ENCODE results near the gene GRAMD4.

Gene GRAMD4, protein sequence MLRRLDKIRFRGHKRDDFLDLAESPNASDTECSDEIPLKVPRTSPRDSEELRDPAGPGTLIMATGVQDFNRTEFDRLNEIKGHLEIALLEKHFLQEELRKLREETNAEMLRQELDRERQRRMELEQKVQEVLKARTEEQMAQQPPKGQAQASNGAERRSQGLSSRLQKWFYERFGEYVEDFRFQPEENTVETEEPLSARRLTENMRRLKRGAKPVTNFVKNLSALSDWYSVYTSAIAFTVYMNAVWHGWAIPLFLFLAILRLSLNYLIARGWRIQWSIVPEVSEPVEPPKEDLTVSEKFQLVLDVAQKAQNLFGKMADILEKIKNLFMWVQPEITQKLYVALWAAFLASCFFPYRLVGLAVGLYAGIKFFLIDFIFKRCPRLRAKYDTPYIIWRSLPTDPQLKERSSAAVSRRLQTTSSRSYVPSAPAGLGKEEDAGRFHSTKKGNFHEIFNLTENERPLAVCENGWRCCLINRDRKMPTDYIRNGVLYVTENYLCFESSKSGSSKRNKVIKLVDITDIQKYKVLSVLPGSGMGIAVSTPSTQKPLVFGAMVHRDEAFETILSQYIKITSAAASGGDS

DNA sequence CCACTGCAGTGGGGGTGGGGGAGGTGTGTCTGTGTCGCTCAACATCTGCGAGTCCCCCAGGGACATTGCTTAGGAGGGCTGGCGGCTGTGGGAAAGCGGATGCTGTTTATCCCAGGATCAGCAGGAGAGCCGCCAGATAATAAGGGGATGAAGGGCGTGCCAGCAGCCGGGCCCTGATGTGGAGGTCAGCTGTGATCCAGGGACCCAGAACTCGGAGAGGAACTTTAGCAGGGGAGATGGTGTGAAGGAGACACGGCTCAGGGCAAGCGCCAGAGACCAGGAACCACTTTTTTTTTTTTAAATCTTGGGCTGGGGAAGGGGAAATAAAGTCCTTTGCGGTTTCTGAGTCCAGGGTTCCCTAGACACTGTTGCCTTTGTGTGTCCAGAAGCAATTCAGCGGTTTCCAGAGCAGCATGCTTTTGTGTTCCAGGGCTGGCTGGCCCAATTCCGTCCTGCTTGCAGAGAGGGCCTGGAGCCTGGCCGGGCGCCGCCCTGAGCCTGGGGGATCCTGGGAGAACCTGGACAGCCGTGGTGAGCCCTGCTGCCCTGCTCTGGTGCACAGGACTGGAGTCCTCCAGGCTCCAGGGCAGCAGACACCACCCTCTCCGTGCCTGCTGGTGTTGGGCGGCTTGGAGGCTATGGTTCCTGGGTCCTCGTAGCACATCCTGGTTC, at the start of gene GRAMD4:
Gene GRAMD4 (plus strand): TSS at position 557 of the 672 bp plus-strand sequence. CDS start 6,414 bp downstream, outside the sequence.
- H3K36me3 ChIP-seq (replicated peaks; ENCODE audit: insufficient read depth, low read length) = no peaks in the 10 kb centered on the region
- H4K20me1 ChIP-seq (ENCODE audit: insufficient read depth, low read length) = no peaks in the 10 kb centered on the region
- H3K79me2 ChIP-seq (ENCODE audit: low read length) = no peaks in the 10 kb centered on the region
- H2AFZ ChIP-seq (ENCODE audit: low read length) = no peak within 1 kb of the TSS
- no peak within 1 kb of the TSS for H3K27ac ChIP-seq (ENCODE audit: low read length)
- no peak within 1 kb of the TSS for H3K9ac ChIP-seq (ENCODE audit: low read length)
- no peaks in the 10 kb centered on the region for H3K9me3 ChIP-seq (replicated peaks; ENCODE audit: insufficient read depth, low read length)
- H3K4me2 ChIP-seq (ENCODE audit: low read depth, low read length) = no peak within 1 kb of the TSS
- no peak within 1 kb of the TSS for H3K4me3 ChIP-seq (ENCODE audit: low read length)
- DNase-seq = no peak
- no peak for TF ChIP-seq EZH2phosphoT487 (IDR thresholded peaks at IDR 0.05; ENCODE audit: low read length)
- TF ChIP-seq, protein P1, sequence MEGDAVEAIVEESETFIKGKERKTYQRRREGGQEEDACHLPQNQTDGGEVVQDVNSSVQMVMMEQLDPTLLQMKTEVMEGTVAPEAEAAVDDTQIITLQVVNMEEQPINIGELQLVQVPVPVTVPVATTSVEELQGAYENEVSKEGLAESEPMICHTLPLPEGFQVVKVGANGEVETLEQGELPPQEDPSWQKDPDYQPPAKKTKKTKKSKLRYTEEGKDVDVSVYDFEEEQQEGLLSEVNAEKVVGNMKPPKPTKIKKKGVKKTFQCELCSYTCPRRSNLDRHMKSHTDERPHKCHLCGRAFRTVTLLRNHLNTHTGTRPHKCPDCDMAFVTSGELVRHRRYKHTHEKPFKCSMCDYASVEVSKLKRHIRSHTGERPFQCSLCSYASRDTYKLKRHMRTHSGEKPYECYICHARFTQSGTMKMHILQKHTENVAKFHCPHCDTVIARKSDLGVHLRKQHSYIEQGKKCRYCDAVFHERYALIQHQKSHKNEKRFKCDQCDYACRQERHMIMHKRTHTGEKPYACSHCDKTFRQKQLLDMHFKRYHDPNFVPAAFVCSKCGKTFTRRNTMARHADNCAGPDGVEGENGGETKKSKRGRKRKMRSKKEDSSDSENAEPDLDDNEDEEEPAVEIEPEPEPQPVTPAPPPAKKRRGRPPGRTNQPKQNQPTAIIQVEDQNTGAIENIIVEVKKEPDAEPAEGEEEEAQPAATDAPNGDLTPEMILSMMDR (IDR thresholded peaks at IDR 0.05; ENCODE audit: low read length) = no peak
- H3K4me1 ChIP-seq (ENCODE audit: low read length) = no peaks in the 10 kb centered on the region
- H3K9me2 ChIP-seq (replicated peaks; ENCODE audit: insufficient read depth, low read length) = no peaks in the 10 kb centered on the region
- no peaks in the 10 kb centered on the region for H3K27me3 ChIP-seq (replicated peaks; ENCODE audit: insufficient read depth, low read length)
- no peaks in the 10 kb centered on the region for H3F3A ChIP-seq (ENCODE audit: insufficient read depth, low read length)

DNA sequence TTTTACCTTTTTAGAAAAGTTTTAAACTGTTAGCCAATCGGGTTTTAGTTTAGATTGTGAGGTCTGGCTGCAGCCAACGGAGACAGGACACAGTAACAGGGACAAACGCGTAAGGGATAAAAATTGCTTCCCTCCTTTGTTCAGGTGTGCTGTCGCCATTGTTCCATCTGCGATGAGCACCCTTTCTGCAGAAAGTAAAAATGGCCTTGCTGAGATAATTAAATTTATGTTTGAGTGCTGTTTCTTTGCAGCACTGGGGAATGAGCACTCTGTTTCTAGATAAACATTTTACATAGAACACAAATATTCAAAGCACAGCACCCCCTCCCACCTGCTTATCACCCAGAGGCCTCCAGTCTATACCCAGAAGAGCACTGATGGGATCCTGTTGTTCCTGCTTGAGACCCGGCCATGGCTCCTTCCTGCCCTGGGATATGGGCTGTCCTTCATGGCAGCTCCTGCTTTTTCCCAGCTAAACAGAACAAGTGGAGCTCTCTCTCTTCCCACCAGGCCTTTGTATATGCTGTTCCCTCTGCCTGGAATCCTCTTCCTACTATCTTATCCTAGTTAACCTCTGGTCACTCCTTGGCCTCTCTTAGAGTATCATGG, 48.4 kb upstream of the GRAMD4 start:
- Histone ChIP-seq H3K9me3 (replicated peaks; ENCODE audit: insufficient read depth, low read length) (no peaks in the 10 kb centered on the region), H3K4me1 (ENCODE audit: low read length) (peaks cover 15% of the 10 kb centered on the region; the same call in 1 of the 2 replicates), H4K20me1 (ENCODE audit: insufficient read depth, low read length) (no peaks in the 10 kb centered on the region), H3K4me3 (ENCODE audit: low read length) (no peak overlapping the region), H3K9me2 (replicated peaks; ENCODE audit: insufficient read depth, low read length) (no peaks in the 10 kb centered on the region), H3K79me2 (ENCODE audit: low read length) (no peaks in the 10 kb centered on the region), H3K36me3 (replicated peaks; ENCODE audit: insufficient read depth, low read length) (no peaks in the 10 kb centered on the region), H3K9ac (ENCODE audit: low read length) (no peak overlapping the region), H3K4me2 (ENCODE audit: low read depth, low read length) (no peak overlapping the region), H3F3A (ENCODE audit: insufficient read depth, low read length) (peaks cover 4% of the 10 kb centered on the region; the same call in 1 of the 2 replicates), H2AFZ (ENCODE audit: low read length) (no peak overlapping the region), H3K27ac (ENCODE audit: low read length) (no peak overlapping the region), H3K27me3 (replicated peaks; ENCODE audit: insufficient read depth, low read length) (peaks cover 20% of the 10 kb centered on the region; the same call in 1 of the 2 replicates)
- TF ChIP-seq EZH2phosphoT487 (IDR thresholded peaks at IDR 0.05; ENCODE audit: low read length) = no peak
- no peak for TF ChIP-seq EZH2 (optimal IDR thresholded peaks at IDR 0.05; ENCODE audit: low read depth, low read length)
- TF ChIP-seq, protein P1 (IDR thresholded peaks at IDR 0.05; ENCODE audit: low read length) = no peak
- DNase-seq = no peak

- TF ChIP-seq EZH2 (optimal IDR thresholded peaks at IDR 0.05; ENCODE audit: low read depth, low read length) = no peak
- no peak for TF ChIP-seq EZH2phosphoT487 (IDR thresholded peaks at IDR 0.05; ENCODE audit: low read length)
- TF ChIP-seq, protein P1 (IDR thresholded peaks at IDR 0.05; ENCODE audit: low read length) = no peak
- Histone ChIP-seq H2AFZ (ENCODE audit: low read length) (no peak overlapping the region), H3F3A (ENCODE audit: insufficient read depth, low read length) (peaks cover 4% of the 10 kb centered on the region; the same call in 1 of the 2 replicates), H3K27ac (ENCODE audit: low read length) (no peak overlapping the region), H3K9me3 (replicated peaks; ENCODE audit: insufficient read depth, low read length) (no peaks in the 10 kb centered on the region), H3K4me1 (ENCODE audit: low read length) (peaks cover 15% of the 10 kb centered on the region; the same call in 1 of the 2 replicates), H3K4me2 (ENCODE audit: low read depth, low read length) (no peak overlapping the region), H3K79me2 (ENCODE audit: low read length) (peaks cover 4% of the 10 kb centered on the region), H3K36me3 (replicated peaks; ENCODE audit: insufficient read depth, low read length) (no peaks in the 10 kb centered on the region), H3K9me2 (replicated peaks; ENCODE audit: insufficient read depth, low read length) (no peaks in the 10 kb centered on the region), H3K27me3 (replicated peaks; ENCODE audit: insufficient read depth, low read length) (peaks cover 20% of the 10 kb centered on the region; the same call in 1 of the 2 replicates), H4K20me1 (ENCODE audit: insufficient read depth, low read length) (no peaks in the 10 kb centered on the region), H3K9ac (ENCODE audit: low read length) (no peak overlapping the region), H3K4me3 (ENCODE audit: low read length) (no peak overlapping the region)
- DNase-seq = no peak
These were observed 47.0 kb upstream of the GRAMD4 start for GRCh38 chr22:46572911-46573780.

Data from MM.1S (cell line).